Esophagus squamous epithelium (tissue), 5 donors: ENCODE results near the gene RERE. TPM values are rescaled to one million over a fixed set of nuclear protein-coding genes. Genes with fewer than 3 reads are reported as not detected.

Experiments used
- DNase-seq: peaks from one replicate; lab custom pipeline; 2025; lab: John Stamatoyannopoulos, UW
- H3K27ac ChIP-seq, 4 donors: fragments of 200-600 bp; sonication (generic); one replicate each; pipeline ENCODE4 v1.5.1; 2016 to 2019; ENCODE audit warnings: mild to moderate bottlenecking in 1 of 4
- H3K27me3 ChIP-seq, 4 donors: fragments of 200-600 bp; sonication (generic); 1 replicate in 3 of 4; 2 replicates in 1 of 4; pipeline versions ENCODE4 v1.5.1 to v1.6.0; 2017 to 2021; ENCODE audit warnings: antibody characterized with exemption in 1 of 4
- H3K36me3 ChIP-seq, 3 donors: fragments of 200-600 bp; sonication (generic); one replicate each; pipeline ENCODE4 v1.5.1; 2016 to 2019
- H3K4me1 ChIP-seq, 3 donors: fragments of 200-600 bp; sonication (generic); one replicate each; pipeline ENCODE4 v1.5.1; 2017 to 2019
- H3K4me3 ChIP-seq, 4 donors: fragments of 200-600 bp; sonication (generic); 1 replicate in 3 of 4; 2 replicates in 1 of 4; pipeline ENCODE4 v1.5.1; 2016 to 2019; ENCODE audit warnings: mild to moderate bottlenecking in 2 of 4, moderate library complexity in 1 of 4
- H3K9me3 ChIP-seq, 3 donors: fragments of 200-600 bp; sonication (generic); one replicate each; pipeline ENCODE4 v1.5.1; 2016 to 2019
- CTCF ChIP-seq, 6 experiments: fragments of 450-650 bp in 4 of 6; fragments of 200-600 bp in 2 of 6; sonication (generic) in 2 of 6; IDR thresholded peaks; one replicate each; pipeline ENCODE4 v1.5.1; 2016 to 2019; ENCODE audit warnings: antibody characterized with exemption in 6 of 6, mild to moderate bottlenecking in 4 of 6, moderate library complexity in 4 of 6
- POLR2A ChIP-seq, 4 donors: fragments of 450-650 bp; IDR thresholded peaks; one replicate each; pipeline ENCODE4 v1.6.1; 2017; ENCODE audit warnings: antibody characterized with exemption in 4 of 4, mild to moderate bottlenecking in 4 of 4, moderate library complexity in 3 of 4
- WGBS, 2 donors: methylation state at CpG; one replicate each; pipeline ENCODE4 v1.1.5; 2018; 5-methylcytosine and 5-hydroxymethylcytosine counted together
- intact Hi-C: fragments of 100-400 bp; cut with DNase I; formaldehyde crosslinking; loops from one replicate; pipeline ENCODE4 v1.15.0; 2022
- total RNA-seq, 4 donors: library from RNA; depleted of rRNA; stranded (reverse); fragments of >200 nt; gene quantifications; one replicate each; pipeline ENCODE4 v1.1.0, GENCODE V29; 2016
- donor health status: DM: yes; HTN: yes; CAD: no.

RERE gene
- total RNA-seq, 4 donors from 2014 or later = 27.5 to 56.6 (median 32.1) TPM

- no peak for DNase-seq
- intact Hi-C loops = no loop called here
- Histone ChIP-seq H3K36me3 (peaks cover 0 to 4% (median 0%) of the 10 kb centered on the region in 3 donors), H3K9me3 (no peaks in the 10 kb centered on the region), H3K4me3 (no peak overlapping the region), H3K27me3 (no peaks in the 10 kb centered on the region), H3K4me1 (peaks cover 0 to 26% (median 6%) of the 10 kb centered on the region in 3 donors), H3K27ac (peak overlapping the region in 3 of 4 donors; percentile 61 to 79 (median 71))
- TF ChIP-seq POLR2A (IDR thresholded peaks at IDR 0.05) = no peak
- TF ChIP-seq CTCF (IDR thresholded peaks at IDR 0.05) = no peak
- 42 to 71% methylated on average over 5 of the region's 5 CpGs for WGBS, 2 donors
Measured at GRCh38 chr1:8797216-8797615, 20.2 kb downstream of the RERE start.

GRCh38 chr1:8796812-8797211 lies 20.6 kb downstream of the RERE start:
- H3K27me3 ChIP-seq = no peaks in the 10 kb centered on the region
- DNase-seq = no peak
- 38% methylated on average over 3 of the region's 3 CpGs for WGBS, 2 donors
- intact Hi-C loops = no loop called here
- H3K36me3 ChIP-seq = peaks cover 0 to 4% (median 0%) of the 10 kb centered on the region in 3 donors
- TF ChIP-seq CTCF (IDR thresholded peaks at IDR 0.05) (no peak), POLR2A (IDR thresholded peaks at IDR 0.05) (no peak)
- peaks cover 0 to 26% (median 6%) of the 10 kb centered on the region in 3 donors for H3K4me1 ChIP-seq
- H3K4me3 ChIP-seq = no peak overlapping the region
- H3K27ac ChIP-seq = peak overlapping the region in 3 of 4 donors; percentile 57 to 79 (median 71)
- H3K9me3 ChIP-seq = no peaks in the 10 kb centered on the region

- intact Hi-C loops = no loop called here
- no peak for DNase-seq
- Histone ChIP-seq H3K36me3 (no peaks in the 10 kb centered on the region), H3K27me3 (no peaks in the 10 kb centered on the region), H3K4me3 (no peak overlapping the region), H3K27ac (peak overlapping the region in 1 of 4 donors; percentile 5), H3K4me1 (peaks cover 0 to 44% (median 6%) of the 10 kb centered on the region in 3 donors), H3K9me3 (no peaks in the 10 kb centered on the region)
- 71 to 82% methylated on average over 3 of the region's 3 CpGs for WGBS, 2 donors
- TF ChIP-seq CTCF (IDR thresholded peaks at IDR 0.05) (peak in 1 of 6 experiments; percentile 20), POLR2A (IDR thresholded peaks at IDR 0.05) (no peak)
Measured at GRCh38 chr1:8794605-8795004, 22.8 kb downstream of the RERE start.

- Histone ChIP-seq H3K36me3 (peaks cover 0 to 7% (median 0%) of the 10 kb centered on the region in 3 donors), H3K4me1 (peaks cover 0 to 39% (median 0%) of the 10 kb centered on the region in 3 donors), H3K27me3 (no peaks in the 10 kb centered on the region), H3K9me3 (no peaks in the 10 kb centered on the region), H3K27ac (no peak overlapping the region), H3K4me3 (no peak overlapping the region)
- no peak for TF ChIP-seq POLR2A (IDR thresholded peaks at IDR 0.05)
- no peak for TF ChIP-seq CTCF (IDR thresholded peaks at IDR 0.05)
- no peak for DNase-seq
- intact Hi-C loops = no loop called here
- WGBS, 2 donors = 94 to 96% methylated on average over 3 of the region's 3 CpGs
Measured at GRCh38 chr1:8791819-8792218, 25.6 kb downstream of the RERE start.

- Histone ChIP-seq H3K4me3 (no peak overlapping the region), H3K4me1 (peaks cover 0 to 33% (median 0%) of the 10 kb centered on the region in 3 donors), H3K27me3 (no peaks in the 10 kb centered on the region), H3K9me3 (no peaks in the 10 kb centered on the region), H3K36me3 (peaks cover 0 to 9% (median 0%) of the 10 kb centered on the region in 3 donors), H3K27ac (no peak overlapping the region)
- intact Hi-C loops = no loop called here
- no peak for DNase-seq
- 55 to 61% methylated on average over 1 of the region's 1 CpG for WGBS, 2 donors
- TF ChIP-seq POLR2A (IDR thresholded peaks at IDR 0.05) (no peak), CTCF (IDR thresholded peaks at IDR 0.05) (no peak)
Measured at GRCh38 chr1:8790987-8791386, 26.5 kb downstream of the RERE start.
